HTR-8/SVneo (cell line): ENCODE data around the gene D2HGDH.
"Not testable (repeated sequence)": the region's sequence is repeated elsewhere in the genome, so short reads cannot be mapped to it uniquely, and the experiment has no call there.

Experiments
- DNase-seq: peaks from one replicate; pipeline ENCODE4 v3.0.0; 2011; ENCODE audit warnings: low spot score, mixed read lengths; ENCODE audit not compliant: insufficient read length
- FAIRE-seq: peaks from 2 replicates; lab custom pipeline; 2011; peaks lifted over from hg19 to GRCh38; lab: Jason Lieb, UNC

Gene D2HGDH

GRCh38 chr2:241802421-241803318 lies 68.2 kb downstream of the D2HGDH start:
- DNase-seq (no peak), FAIRE-seq (no peak)

- FAIRE-seq (no peak), DNase-seq (no peak)
Observed at GRCh38 chr2:241803387-241804325, 69.2 kb downstream of the D2HGDH start.

GRCh38 chr2:241804326-241805229 lies 70.1 kb downstream of the D2HGDH start:
- no peak for FAIRE-seq
- DNase-seq, result no peak

- not testable (repeated sequence) for DNase-seq, FAIRE-seq
Observed at GRCh38 chr2:241806217-241806616, 71.8 kb downstream of the D2HGDH start.

- DNase-seq (no peak), FAIRE-seq (no peak)
Observed at GRCh38 chr2:241808051-241808720, 73.8 kb downstream of the D2HGDH start.

GRCh38 chr2:241808721-241809382 lies 74.4 kb downstream of the D2HGDH start, which contains the start of gene NEU4:
Gene NEU4, plus strand, starts transcription at chr2:241809193. Its CDS starts 5,292 bp downstream, at chr2:241814485.
- FAIRE-seq, result no peak
- no peak for DNase-seq

GRCh38 chr2:241809383-241810306 lies 75.2 kb downstream of the D2HGDH start:
- FAIRE-seq (no peak), DNase-seq (no peak)

- DNase-seq, result no peak
- FAIRE-seq, result no peak
Observed at GRCh38 chr2:241810307-241811200, 76.1 kb downstream of the D2HGDH start.

GRCh38 chr2:241811201-241811951 lies 76.9 kb downstream of the D2HGDH start:
- FAIRE-seq, result no peak
- DNase-seq, result no peak

GRCh38 chr2:241811952-241812729 lies 77.7 kb downstream of the D2HGDH start:
- FAIRE-seq (no peak), DNase-seq (no peak)

GRCh38 chr2:241812730-241813643 lies 78.6 kb downstream of the D2HGDH start:
- no peak for FAIRE-seq
- DNase-seq, result no peak

GRCh38 chr2:241813644-241814392 lies 79.4 kb downstream of the D2HGDH start:
- no peak for FAIRE-seq
- DNase-seq, result no peak

GRCh38 chr2:241814393-241814642 lies 79.9 kb downstream of the D2HGDH start:
- FAIRE-seq, result no peak
- no peak for DNase-seq
